Endometrial microvascular endothelial cells (primary cell): ENCODE data around the gene KIF5C. TPM values are rescaled to one million over a fixed set of nuclear protein-coding genes. Genes with fewer than 3 reads are reported as not detected.

ENCODE experiments used
- in situ Hi-C: cut with HindIII; loops from 2 replicates; pipeline ENCODE4 v1.10.0; 2017; ENCODE audit warnings: low sequenced_read_pairs, low pct_unique_long_range_greater_than_20kb; ENCODE audit errors: inconsistent ontology term
- total RNA-seq: library from RNA; depleted of rRNA; stranded (reverse); fragments of >200 nt; gene quantifications from one replicate; pipeline ENCODE4 v1.2.3, GENCODE V29; 2015; ENCODE audit errors: inconsistent ontology term

KIF5C gene
- total RNA-seq, 1 donor from 2014 or later: 4.6 TPM

DNA sequence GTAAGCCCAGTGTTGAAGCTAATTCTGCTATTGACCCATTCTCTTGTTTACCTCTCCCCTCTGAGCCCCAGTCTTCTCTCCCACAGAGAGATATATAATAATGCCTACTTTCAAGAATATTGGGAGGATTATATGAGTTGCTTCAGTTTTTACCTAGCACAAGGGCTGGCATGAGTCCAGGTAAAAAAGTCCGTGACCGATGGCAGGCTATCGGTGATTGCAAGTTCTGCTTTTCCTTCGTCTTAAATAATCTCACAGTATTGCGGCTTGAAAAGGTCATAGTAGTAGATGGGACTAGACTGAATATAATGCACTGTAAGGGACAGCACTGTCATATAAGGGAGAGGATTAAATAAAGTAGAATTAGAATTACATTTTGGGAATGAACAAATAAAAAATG, 77.6 kb downstream of the KIF5C start:
- in situ Hi-C loops: no loop called here

- in situ Hi-C loops: no loop called here
These were observed 78.4 kb downstream of the KIF5C start for GRCh38 chr2:148953426-148953825.

- in situ Hi-C loops: no loop called here
These were observed 79.5 kb downstream of the KIF5C start for GRCh38 chr2:148954536-148954935.

- in situ Hi-C loops: no loop called here
These were observed 80.8 kb downstream of the KIF5C start for GRCh38 chr2:148955798-148956197.

DNA sequence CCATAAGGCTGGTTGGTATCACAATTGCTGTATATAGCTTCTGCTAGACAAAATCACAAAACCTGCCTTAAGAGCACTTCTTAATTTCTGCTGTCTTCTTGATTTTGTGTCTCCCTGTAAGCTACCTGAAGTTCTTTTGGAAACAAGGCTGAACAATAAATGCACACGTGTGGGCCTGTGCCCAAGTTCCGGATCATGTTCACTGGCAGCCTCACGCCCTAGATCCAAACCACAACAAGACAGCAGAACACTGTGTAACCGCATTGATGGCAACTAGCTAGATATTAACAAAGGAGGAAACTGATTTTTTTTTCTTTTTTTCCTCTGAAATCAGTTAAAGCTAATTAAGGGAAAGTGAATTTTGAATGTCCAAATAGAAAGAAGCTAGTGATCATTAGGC, 82.0 kb downstream of the KIF5C start:
- in situ Hi-C loops: no loop called here

GRCh38 chr2:148959745-148960144, 84.7 kb downstream of the KIF5C start:
- in situ Hi-C loops: no loop called here

GRCh38 chr2:148960483-148960882, 85.5 kb downstream of the KIF5C start:
- in situ Hi-C loops: no loop called here

DNA sequence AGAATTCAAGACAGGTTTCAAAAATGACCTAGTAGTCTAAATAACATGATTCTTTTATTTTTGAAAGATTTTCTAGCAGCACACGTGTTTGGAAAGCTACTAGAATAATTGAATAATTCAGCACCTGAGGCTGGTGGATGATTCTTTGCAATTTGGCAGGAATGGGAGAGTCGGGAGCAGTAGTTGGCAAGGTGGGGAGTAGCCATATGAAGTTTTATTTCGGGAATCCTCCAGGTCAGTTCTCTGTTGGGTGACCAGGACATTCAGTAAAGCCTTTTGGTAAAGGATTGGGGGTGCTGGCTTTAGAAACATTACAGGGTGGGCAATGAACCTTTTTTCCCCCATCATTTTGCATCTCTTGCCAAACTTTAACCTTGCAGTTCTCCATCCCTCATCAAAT, 88.4 kb downstream of the KIF5C start:
- in situ Hi-C loops: no loop called here

DNA sequence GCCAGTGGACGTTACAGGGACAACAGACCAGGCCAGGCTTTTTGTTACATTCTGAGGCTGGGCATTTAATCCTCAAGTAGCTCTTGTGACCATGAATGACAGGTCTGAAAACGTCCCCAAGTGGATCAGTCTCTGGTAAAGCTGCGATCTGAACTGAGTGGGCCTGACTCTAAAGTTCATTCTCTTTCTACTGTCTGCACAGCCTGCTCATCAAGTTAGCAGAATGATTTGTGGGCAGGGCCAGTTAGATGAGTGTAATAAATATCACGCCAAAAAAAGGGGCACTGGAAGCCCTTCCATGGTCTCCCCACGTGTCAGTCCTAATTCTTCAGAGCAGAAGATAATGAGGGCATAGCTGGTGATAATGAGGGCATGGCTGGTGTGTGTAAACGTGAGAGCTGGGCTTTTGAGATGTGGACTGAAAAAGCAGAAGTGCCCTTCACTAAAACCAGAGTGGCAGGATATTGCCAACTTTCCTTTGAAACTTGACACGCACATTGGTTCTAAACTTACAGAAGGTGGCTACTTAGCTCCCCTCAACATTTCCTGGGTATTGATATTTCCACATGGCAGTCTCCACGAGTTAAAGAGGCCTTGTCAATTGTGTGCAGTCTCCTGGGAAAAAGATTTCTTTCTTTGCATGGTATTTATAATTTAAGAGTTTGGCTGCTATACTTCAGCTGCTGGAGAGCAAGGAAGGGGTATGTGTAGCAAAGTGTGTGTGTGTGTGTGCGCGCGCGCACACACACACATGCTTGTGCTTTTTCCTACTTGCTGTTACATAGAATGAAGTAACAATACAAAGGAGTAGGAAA, 90.8 kb downstream of the KIF5C start:
- in situ Hi-C loops: no loop called here

GRCh38 chr2:148966438-148966758, 91.4 kb downstream of the KIF5C start:
- in situ Hi-C loops: no loop called here

DNA sequence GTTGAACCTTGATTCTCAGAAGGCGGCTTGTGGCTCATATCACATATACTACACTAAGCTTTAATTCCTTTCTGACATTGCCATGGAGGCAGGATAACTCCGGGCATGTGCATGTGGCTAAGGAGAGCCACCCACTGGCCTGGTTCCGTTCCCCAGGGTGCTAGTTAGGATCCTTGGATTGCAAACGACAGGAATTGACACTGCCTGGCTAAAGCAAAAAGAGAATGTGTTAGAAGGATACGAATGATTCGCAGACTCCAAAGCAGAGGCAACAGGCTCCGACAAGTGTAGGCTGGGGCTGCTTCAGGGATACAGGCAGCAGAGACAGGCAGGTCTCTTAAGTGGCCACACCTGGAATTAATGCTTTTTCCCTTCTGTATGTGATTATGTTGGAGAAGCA, 92.0 kb downstream of the KIF5C start:
- in situ Hi-C loops: no loop called here

GRCh38 chr2:148967578-148967977, 92.6 kb downstream of the KIF5C start:
- in situ Hi-C loops: no loop called here

DNA sequence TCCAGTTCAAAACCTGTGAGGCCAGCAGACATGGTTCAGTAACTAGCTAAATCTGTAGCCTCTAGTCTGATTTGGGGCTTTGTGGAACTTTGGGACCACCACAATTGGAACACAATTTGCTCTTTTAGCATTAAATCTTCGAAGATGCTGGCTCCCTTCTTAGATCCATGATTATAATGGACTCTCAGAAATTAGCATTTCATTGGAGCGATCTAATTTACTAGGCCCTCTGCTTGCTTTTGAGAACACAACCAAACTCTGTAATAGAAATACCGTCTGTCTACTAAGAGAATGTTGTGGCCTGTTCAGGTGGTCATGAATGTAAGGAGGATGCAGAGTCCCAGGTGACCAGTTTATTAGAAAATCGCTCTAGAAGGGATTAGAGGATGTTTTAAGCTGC, 93.3 kb downstream of the KIF5C start:
- in situ Hi-C loops: no loop called here

- in situ Hi-C loops: no loop called here
These were observed 93.8 kb downstream of the KIF5C start for GRCh38 chr2:148968776-148969319.

DNA sequence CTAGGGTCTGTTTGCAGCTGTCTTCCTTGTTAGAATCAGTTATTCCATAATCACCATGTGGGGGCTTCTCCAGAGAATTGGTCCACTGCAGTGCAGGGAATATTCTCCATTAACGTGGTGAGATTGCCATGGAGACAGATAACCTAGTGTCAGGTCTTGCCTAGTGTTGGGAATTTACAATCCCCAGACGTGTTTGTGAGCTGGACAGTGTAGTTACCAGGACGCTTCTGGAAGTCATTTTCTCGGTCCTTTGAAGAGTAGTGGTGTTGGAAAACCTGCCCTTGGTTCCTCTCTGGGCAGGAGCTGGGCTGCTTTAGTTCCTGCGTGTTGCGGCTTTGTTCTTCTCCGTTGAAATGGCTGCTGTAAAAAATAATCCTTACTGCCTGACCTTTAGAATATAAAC, 94.6 kb downstream of the KIF5C start:
- in situ Hi-C loops: no loop called here

DNA sequence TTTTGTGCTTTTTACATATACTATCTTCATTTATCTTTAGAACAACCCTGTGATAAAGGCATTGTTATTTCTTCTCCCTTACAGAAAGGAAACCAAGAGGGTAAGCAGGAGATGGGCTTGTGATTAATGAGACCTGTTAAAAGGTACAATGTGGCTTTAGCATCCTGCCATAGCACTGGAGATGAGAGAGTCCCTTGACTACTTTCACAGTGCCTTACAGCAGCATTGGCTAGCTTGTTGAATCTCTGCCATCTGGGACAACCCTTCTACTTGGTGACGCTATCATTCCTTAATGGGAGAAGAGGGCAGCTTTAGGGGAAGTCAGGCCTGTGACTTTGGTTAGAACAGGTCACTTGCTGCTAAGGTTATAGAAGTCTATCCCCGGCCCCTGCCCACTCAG, 95.4 kb downstream of the KIF5C start:
- in situ Hi-C loops: no loop called here

DNA sequence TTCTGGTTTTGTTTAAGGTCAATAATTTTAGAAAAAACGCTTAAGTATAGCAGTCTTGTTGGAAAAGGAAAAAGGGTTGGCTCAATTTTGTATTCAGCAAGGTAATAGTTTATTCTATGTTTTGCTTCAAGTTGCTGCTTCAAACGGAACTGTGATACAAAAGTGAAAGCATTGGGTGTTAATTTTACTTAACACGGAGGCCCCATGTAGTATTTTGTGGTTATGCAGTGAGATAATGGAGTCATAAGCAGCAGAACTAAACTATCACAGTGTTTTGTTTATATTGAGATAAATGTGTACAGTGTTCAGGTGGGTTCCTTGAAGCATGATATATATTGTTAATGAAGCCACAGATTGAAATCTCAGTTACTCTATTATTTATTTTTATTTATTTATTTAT, 96.5 kb downstream of the KIF5C start:
- in situ Hi-C loops: no loop called here

DNA sequence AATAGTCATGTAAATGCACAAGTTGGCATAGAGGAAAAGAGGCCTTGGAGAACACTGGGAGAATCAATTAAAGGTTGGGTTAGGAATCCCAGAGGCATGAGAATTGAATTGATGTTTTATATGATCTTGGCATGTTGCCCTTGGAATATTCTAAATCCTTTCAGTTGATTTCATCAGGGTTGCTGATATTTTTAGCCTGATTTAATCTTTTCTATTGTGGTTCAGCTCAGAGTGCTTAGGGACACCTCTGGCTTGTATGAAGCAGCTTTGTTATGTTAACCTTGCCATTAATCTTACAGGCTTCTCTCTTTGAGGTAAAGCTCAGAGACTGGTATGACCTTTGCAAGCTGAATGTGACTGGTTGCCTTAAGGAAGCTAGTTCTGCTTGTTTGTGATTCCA, 99.1 kb downstream of the KIF5C start:
- in situ Hi-C loops: no loop called here

- in situ Hi-C loops: no loop called here
These were observed 103.1 kb downstream of the KIF5C start for GRCh38 chr2:148978026-148978685.

DNA sequence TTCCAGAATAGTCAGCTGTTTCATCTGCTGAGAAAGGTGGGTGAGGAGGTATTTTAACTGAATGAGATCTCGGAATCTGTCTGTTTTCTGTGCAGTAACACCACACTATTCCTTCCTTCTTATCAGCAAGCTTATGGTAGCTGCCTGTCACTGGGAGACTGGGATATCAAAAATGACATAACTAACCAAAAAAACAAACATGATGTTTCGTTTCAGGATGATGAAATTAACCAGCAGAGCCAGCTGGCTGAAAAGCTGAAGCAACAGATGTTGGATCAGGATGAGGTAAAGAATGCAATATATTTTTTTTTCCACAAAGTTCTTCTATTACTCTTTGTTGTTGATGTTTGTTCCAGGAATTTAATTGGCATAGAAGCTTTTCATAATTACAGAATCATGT, 103.7 kb downstream of the KIF5C start:
- in situ Hi-C loops: no loop called here
